Activated effector memory CD4-positive, alpha-beta T cell treated with Interleukin-2 at 50 U/mL for 16 hours (primary cell): ENCODE measurements around the gene SLC25A13.
A peak's percentile ranks its signal among the peaks of the same experiment; 100 is the strongest.

Experiments used
- DNase-seq: peaks from one replicate; pipeline ENCODE4 v3.0.0-alpha.2; 2020

SLC25A13 gene

DNA sequence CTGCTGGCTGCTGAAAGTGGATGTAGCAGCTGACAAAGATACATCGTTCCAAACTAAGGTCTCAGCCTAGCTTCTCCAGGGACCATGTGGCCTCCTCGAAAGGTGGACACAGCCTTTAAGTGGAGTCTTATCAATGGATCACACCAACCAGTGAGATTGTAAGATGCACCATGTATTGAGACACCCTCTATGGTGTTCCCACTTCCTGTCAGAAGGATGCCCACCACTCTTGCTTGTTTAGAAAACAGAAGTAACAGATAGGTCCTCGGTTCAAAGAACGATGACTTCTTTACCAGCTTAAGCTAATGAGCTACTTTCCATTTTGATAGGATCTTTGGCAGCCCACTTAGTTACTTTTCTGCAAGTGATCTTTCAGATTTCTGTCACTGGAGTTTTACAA, 34.3 kb downstream of the SLC25A13 start:
- no peak for DNase-seq

DNA sequence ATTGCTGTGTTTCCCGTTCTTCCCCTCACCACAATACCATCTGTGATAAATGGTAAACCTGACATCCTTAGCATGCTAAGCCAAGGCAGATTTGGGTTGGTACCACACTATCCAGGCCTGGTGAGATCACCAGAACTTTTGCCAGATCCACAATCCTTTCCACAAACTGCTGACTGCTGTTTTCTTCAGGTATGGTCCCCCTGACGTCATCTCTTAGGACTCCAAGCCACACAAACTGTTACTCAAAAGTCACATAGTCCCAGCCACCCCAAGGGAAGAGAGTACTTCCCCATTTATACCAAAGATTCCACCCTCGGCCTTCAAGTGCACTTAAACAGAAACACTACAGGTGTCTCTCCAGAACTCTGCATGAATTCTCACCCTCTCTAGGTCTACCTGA, 34.8 kb downstream of the SLC25A13 start:
- DNase-seq = no peak

DNA sequence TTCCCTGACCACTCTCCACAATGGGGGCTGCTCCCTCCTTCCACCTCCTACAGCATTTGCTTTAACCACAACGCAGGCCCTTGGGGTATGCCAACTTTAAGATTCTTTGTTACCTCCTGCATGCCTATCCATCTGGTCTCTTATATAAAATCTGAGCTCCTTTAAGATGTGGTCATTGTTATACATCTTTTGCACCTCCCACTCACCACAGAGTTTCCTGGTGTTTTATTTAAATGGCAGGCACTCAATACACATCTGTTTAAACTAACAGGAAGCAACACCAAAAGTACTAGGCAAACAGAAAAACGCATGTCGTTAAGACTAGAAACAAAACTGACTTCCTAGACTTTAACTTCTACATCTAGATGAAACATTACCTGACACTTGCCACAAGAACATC, 36.3 kb downstream of the SLC25A13 start:
- peak; percentile 0 for DNase-seq

DNA sequence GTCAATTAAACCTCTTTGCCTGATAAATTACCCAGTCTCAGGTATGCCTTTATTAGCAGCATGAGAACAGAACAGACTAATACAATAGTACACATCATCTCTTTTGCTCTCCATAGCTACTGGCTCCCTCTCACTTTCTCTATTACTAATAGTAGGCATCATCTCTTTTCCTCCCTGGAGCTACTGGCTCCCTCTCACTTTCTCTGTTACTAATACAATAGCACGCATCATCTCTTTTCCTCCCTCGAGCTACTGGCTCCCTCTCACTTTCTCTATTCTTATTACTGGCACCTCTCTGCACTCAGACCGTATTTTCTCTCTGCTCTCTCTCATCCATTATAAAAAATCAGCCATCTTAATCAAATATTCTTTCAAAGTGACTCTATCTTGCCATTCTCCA, 37.1 kb downstream of the SLC25A13 start:
- no peak for DNase-seq

DNA sequence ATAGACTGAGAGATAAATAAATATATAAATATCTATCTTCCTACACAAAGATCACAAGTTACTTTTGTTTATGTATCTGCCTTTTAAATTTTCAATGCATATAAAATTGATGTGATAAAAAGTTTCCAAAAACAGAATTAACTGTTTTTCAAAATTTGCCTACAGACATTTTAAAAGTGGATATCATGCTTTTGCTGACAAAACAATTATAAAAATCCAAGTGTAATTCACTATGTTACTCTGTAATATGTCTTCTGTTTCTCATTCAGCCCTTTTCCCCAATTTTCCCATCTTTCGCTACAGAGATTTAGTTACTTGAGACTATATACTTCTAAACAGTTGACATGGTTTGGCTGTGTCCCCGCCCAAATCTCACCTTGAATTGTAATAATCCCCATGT, 37.7 kb downstream of the SLC25A13 start:
- no peak for DNase-seq

GRCh38 chr7:96282835-96283234, 39.1 kb downstream of the SLC25A13 start:
- no peak for DNase-seq

DNA sequence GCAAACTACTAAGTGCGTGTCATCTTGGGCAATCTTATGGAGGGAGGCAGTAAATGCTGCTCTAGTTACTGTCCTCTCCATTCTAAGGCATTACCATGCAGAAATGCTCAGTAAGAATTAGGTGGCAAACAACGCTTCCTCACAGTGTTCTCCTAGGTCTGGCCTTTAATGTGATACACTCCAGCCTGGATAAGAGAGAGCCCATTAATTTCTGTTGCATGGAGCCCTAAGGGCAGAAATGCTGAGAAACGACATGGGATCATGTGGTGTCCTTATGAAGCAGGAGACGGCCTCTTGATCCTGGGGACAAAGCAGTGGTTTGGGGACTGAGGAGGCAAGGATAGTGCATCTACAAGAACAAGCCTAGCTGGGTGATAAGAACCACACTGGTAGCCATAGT, 44.0 kb downstream of the SLC25A13 start:
- DNase-seq = no peak

DNA sequence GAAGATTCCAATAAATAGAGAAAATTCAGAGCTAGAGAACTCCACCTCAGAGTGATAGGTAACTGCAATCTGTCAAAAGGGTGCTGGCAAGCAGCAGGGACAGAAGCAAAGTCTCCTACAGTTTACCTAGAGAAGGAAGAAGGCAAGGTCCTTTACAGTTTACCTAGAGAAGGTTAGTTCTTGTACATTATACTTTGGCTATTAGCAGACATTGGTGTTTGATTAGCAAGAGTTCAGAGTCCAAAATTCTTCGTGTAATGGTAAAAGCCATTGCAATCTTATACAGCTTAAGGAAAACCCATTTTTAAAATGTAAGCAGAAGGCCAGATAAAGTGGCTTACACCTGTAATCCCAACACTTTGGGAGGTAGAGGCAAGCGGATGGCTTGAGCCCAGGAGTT, 45.9 kb downstream of the SLC25A13 start:
- no peak for DNase-seq

- no peak for DNase-seq
Observed at GRCh38 chr7:96273716-96274115, 48.2 kb downstream of the SLC25A13 start.

DNA sequence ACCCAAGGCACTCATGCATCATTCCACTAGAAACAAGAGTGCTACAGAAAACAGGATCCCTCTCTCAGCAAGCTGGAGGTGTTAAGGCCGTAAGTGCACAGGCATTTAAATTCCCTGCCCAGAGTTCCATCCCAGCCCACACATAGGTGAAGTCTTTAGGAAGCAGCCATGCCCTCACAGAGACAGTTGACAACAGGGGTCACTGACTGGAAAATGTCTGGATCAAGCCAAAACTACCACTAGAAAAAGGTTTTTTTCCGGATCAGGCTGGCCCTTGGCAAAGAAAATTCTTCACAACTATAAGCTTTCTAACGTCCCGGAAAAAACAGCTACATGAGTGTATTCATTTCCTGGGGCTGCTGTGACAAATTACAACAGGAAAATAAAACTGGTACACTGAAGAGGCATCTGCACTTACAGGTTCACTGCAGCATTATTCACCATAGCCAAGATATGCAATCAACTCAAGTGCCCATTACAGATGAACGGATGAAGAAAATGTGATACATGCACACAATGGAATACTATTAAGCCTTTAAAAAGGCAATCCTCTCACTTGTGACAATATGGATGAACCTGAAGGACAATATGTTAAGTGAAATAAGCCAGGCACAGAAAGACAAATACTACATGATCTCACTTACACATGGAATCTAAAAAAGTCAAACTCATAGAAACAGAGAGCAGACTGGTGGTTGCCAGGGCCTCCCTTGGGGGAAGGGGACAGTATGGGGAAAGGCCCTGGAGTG, 52.5 kb downstream of the SLC25A13 start:
- no peak for DNase-seq

DNA sequence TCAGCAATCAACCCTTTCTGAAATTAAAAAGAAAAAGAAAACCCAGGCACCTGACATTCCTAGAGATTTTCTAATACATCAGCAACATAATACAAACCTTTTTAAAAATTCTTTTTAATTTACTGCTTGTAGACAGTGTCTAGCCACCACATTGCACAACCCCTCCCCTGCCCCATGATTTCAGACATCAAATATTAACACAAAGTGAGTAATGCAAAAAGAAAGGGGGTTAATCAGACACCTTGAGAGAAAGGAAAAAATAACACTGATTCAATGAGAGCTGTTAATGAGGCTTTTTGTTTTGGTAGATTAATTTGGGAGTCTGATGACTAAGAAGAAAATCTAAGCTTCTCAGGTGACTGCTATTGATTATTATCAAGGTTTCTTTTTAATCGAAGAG, 55.3 kb downstream of the SLC25A13 start:
- DNase-seq = no peak

GRCh38 chr7:96266015-96266414, 55.9 kb downstream of the SLC25A13 start:
- DNase-seq = no peak

DNA sequence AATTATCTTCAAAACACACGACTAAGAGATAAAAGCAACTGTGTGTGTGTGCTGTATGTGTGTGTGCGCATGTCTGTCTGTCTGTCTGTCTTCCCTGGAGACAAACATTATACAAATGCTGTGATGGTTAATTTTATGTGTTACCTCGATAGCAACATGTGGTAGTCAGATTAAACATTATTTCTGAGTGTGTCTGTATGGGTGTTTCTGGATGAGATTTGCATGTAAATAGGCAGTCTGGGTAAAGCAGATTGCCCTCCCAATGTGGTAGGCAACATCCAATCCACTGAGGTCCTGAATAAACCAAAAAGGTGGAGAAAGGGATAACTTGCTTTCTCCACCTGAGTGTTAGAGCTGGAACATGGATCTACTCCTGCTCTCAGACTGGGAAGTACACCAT, 67.9 kb downstream of the SLC25A13 start:
- DNase-seq = no peak

DNA sequence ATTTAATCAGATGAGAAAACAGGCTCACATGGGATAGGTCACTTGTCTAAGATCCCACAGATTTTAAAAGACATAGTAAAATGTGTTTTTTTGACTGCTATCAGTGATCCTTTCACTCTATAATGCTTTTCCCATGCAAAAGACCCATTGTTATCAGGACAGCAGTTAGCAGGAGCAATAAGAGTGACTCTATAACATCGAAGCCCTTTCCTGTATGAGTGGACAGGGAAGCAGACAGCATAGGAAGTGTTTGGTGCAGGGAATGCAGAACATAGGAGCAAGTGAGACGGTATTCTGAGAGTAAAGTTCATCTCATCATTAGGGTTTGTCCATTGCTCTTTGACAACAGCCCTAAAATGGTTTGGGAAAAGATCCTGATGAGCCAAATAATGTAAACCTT, 68.5 kb downstream of the SLC25A13 start:
- no peak for DNase-seq

DNA sequence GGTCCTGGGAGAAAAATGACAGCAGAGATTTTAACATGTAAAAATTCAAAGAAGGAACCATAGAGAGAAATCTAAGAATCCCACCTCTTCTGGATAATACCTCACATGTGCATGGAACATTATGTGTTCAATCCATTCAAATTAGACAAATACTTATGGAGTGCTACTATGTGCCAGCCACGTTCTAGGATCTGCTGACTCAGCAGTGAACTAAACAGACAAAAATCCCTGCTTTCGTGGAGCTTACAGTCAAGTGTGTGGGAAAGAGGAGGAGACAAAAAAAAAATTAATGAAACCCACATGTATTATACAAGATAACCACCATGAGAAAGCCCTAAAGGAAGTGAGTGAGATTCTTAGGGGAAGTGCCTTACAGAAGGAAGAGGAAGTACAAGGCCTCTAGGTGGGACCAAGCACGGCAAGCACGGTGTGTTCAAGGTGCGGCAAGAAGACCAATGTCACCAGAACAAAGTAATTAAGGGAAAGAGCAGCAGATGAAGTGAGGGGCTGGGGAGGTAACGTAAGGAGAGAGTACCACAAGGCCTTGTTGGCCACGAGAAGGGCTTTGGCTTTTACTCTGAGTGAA, 71.0 kb downstream of the SLC25A13 start:
- DNase-seq = no peak

DNA sequence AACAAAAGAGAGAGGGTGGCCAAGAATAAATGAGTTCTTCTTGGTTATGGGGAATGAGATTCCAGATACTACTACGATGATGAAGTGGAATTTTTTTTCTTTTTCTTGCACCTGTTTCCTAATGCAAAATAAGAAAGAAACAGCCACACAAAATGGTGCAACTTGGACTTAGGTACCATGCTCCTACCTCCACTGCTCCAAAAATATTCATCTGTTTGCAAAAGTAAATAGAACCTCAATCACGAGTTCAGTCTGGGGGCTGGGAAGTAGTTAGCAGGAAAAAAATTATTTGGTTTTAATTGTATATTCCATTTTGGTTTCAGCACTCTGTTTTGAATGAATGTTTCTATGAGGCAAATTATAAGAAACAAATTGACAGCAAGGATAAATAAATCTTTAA, 73.5 kb downstream of the SLC25A13 start:
- DNase-seq = no peak

- DNase-seq = no peak
Observed at GRCh38 chr7:96246919-96247318, 75.0 kb downstream of the SLC25A13 start.

DNA sequence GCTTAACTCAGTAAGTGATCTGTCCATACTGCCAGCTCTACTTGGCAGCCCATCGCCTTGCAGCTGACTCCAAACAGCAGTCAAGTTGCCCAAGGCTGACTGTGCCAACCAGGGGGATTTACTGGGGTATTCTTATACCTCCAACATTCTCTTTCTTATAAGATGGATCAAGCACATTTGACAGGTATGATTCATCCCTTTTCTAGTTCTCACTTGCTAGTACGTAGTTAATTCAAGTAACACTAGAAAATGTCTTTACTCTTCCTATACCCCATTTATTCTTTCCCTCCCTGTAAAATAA, 77.0 kb downstream of the SLC25A13 start:
- DNase-seq = no peak

DNA sequence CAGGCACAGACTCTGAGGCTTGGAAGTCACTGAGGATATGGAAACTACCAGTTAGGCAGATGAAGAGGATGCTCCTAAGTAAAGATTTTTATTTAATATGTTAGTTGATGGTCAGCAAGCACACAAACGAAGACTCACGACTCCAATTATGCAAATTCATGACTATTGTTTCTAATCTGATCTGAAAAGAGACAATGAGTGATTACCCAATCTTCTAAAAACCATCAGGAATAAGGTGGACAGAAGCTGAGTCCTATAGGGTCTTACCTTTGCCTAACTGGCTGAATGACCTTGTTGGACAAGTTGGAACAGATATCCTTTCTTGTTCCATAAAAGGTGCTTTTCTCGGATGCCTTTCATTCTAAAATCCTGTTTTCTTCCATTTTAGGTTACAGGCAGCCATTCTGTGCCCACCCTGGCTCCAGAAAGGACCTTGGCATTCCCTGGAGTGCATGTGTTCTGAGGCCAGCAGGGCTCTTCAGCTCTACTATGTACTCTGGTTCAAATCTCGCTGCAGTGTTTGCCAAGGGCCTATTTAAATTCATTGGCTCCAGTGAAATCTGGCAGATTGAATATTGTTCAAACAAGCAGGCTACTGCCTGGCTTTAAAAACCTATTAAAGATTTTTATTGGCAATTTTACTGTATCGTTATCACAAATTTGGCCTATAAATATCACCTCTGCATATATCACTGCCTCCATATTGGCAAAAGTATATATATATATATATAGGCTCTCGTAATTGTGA, 77.5 kb downstream of the SLC25A13 start:
- no peak for DNase-seq

DNA sequence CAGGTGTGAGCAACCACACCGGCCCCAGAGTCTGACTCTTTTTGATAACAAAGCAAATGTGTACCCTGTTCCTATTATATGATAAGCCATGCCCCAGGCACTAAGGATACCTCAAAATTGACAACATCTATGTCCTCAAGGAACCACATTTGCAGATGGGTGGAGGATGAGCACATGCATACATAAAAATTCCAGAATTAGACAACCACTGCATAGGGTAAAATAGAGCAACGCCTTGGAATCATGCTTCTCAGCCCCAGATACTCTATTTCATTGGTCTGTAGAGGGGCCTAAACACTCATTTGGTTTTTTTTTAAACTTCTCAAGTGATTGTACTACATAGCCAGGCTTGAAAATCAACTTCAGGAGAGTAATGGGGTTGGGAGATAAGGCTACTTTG, 78.7 kb downstream of the SLC25A13 start:
- DNase-seq = no peak

GRCh38 chr7:96241855-96242254, 80.0 kb downstream of the SLC25A13 start:
- no peak for DNase-seq

GRCh38 chr7:96238976-96239766, 82.7 kb downstream of the SLC25A13 start:
- DNase-seq = no peak

GRCh38 chr7:96238474-96238873, 83.4 kb downstream of the SLC25A13 start:
- DNase-seq = no peak

DNA sequence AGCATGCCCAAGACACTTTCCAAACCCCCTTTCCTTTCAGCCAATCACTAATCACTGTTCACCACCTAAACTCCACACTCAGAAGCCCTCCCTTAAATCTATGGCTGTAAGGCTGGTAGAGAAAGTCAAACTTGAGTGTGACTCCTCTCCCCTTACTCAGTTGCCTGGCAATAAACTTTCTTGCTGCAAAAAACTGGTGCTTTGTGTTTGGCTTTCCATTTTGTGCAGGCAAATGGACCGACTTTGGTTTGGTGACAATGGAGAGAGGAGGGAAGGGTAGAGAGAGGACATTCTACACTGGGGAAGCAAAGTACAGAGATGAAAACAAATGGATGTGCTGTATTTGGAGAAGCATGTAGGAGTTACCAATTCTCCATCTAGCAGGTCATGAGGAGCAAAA, 84.9 kb downstream of the SLC25A13 start:
- DNase-seq = no peak
